CD8-positive, alpha-beta memory T cell (primary cell): ENCODE measurements around the gene CBX7. TPM values are rescaled to one million over a fixed set of nuclear protein-coding genes. Genes with fewer than 3 reads are reported as not detected.
A peak's percentile ranks its signal among the peaks of the same experiment; 100 is the strongest.

Experiments used
- CTCF ChIA-PET: fragments of 350-600 bp; sonication (Branson Sonifier 250); formaldehyde crosslinking; loops from one replicate; lab custom pipeline; 2021; ENCODE audit warnings: antibody characterized with exemption; lab: Charles Lee
- POLR2A ChIA-PET: fragments of 350-600 bp; sonication (Branson Sonifier 250); formaldehyde crosslinking; loops from one replicate; lab custom pipeline; 2021; ENCODE audit warnings: antibody characterized with exemption; lab: Charles Lee
- DNase-seq, 5 donors: peaks; one replicate each; pipeline versions ENCODE4 v3.0.0 to v3.0.0-alpha.2; 2020 to 2022; ENCODE audit warnings: mixed read lengths in 1 of 5
- H3K27ac ChIP-seq: one replicate; pipeline ENCODE4 v1.7.0; 2013; ENCODE audit warnings: low read depth, mild to moderate bottlenecking, low read length, moderate library complexity
- H3K27me3 ChIP-seq: 2 replicates; pipeline ENCODE4 v1.7.0; 2013; ENCODE audit warnings: low read length, mild to moderate bottlenecking; ENCODE audit not compliant: insufficient read depth, poor library complexity, severe bottlenecking
- H3K36me3 ChIP-seq: 2 replicates; pipeline ENCODE4 v1.7.0; 2013; ENCODE audit warnings: mild to moderate bottlenecking, low read length, moderate library complexity; ENCODE audit not compliant: insufficient read depth
- H3K4me1 ChIP-seq: 2 replicates; pipeline ENCODE4 v1.7.0; 2013; ENCODE audit warnings: mild to moderate bottlenecking, low read length, moderate library complexity; ENCODE audit not compliant: insufficient read depth
- H3K4me3 ChIP-seq: 2 replicates; pipeline ENCODE4 v1.7.0; 2013; ENCODE audit warnings: mild to moderate bottlenecking, low read length
- H3K9me3 ChIP-seq: 2 replicates; pipeline ENCODE4 v1.7.0; 2013; ENCODE audit warnings: mild to moderate bottlenecking, low read length
- H3K27ac Mint-ChIP-seq, 8 donors: one replicate each; pipeline ENCODE4 v1.8.0; 2020 to 2021; ENCODE audit warnings: mixed read lengths in 8 of 8, mild to moderate bottlenecking in 6 of 8, inconsistent platforms in 3 of 8, moderate library complexity in 3 of 8
- H3K27me3 Mint-ChIP-seq, 2 donors: one replicate each; pipeline ENCODE4 v1.8.0; 2020 to 2021; ENCODE audit warnings: mixed read lengths in 2 of 2, mild to moderate bottlenecking in 1 of 2, moderate library complexity in 1 of 2
- H3K36me3 Mint-ChIP-seq, 3 donors: one replicate each; pipeline ENCODE4 v1.8.0; 2020 to 2021; ENCODE audit warnings: mixed read lengths in 3 of 3, inconsistent platforms in 1 of 3, mild to moderate bottlenecking in 1 of 3
- H3K4me1 Mint-ChIP-seq, 3 donors: one replicate each; pipeline ENCODE4 v1.8.0; 2020 to 2021; ENCODE audit warnings: mixed read lengths in 3 of 3, inconsistent platforms in 1 of 3, mild to moderate bottlenecking in 1 of 3
- H3K4me3 Mint-ChIP-seq, 7 donors: one replicate each; pipeline ENCODE4 v1.8.0; 2020 to 2021; ENCODE audit warnings: mixed read lengths in 7 of 7, mild to moderate bottlenecking in 6 of 7, moderate library complexity in 4 of 7, inconsistent platforms in 2 of 7
- H3K9me3 Mint-ChIP-seq, 5 donors: one replicate each; pipeline ENCODE4 v1.8.0; 2020 to 2022; ENCODE audit warnings: mixed read lengths in 5 of 5, mild to moderate bottlenecking in 3 of 5, moderate library complexity in 2 of 5, inconsistent platforms in 1 of 5
- polyA plus RNA-seq: library from polyadenylated mRNA; unstranded; fragments of 300-500 nt; fragmentation: Illumina TruSeq; gene quantifications from one replicate; pipeline ENCODE4 v1.2.3, GENCODE V29; 2021
- total RNA-seq, 2 experiments: library from RNA; stranded (reverse); gene quantifications; one replicate each; pipeline ENCODE4 v1.2.3, GENCODE V29; 2021

Gene CBX7
- total and polyA plus RNA-seq, 3 experiments from 2014 or later = 26.1 to 29.7 (median 26.4) TPM

DNA sequence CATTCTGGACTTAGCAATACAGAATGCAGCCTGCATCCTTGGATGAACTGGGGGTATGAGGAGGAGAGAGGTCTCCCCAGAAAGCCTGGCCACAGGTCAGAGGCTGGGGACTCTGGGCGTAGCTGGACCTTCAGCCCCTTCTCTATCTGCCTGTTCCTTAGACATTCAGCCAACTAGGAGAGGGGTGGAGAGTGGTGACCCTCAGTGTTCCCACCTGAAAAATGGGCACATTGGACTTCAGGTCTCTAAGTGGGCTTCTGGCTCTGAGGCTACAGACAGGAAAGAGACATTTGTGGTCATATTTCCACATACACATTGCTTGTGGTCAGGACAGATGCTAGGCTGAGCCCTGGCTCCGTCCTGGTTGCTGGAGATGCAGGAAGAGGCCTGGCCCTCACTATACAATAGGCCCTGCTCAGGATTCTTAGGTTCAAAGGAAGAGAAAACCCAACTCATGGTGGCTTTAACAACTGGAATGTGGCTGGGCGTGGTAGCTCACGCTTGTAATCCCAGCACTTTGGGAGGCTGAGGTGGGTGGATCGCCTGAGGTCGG is 30.1 kb upstream of the CBX7 start:
- Histone ChIP-seq H3K9me3 (no peaks in the 10 kb centered on the region), H3K4me1 (peaks cover 8% of the 10 kb centered on the region), H3K4me3 (no peak overlapping the region), H3K27me3 (no peaks in the 10 kb centered on the region), H3K27ac (no peak overlapping the region), H3K36me3 (no peaks in the 10 kb centered on the region)
- ChIA-PET CTCF (interaction anchor here (1.1 to 3.7 kb wide), 4 partner anchors 10 to 134 kb away, joined by 3 to 16 read pairs (median 4); no protein-coding TSS in a partner anchor), POLR2A (no interaction called here)
- peaks cover 0 to 1% of the 10 kb centered on the region in 2 donors for H3K27me3 Mint-ChIP-seq
- peak overlapping the region in 2 of 8 donors; percentile 45 to 66 for H3K27ac Mint-ChIP-seq
- H3K36me3 Mint-ChIP-seq = peaks cover 0 to 6% (median 1%) of the 10 kb centered on the region in 3 donors
- DNase-seq = no peak
- peaks cover 24 to 26% (median 25%) of the 10 kb centered on the region in 3 donors for H3K4me1 Mint-ChIP-seq
- H3K9me3 Mint-ChIP-seq = no peaks in the 10 kb centered on the region
- H3K4me3 Mint-ChIP-seq = no peak overlapping the region

DNA sequence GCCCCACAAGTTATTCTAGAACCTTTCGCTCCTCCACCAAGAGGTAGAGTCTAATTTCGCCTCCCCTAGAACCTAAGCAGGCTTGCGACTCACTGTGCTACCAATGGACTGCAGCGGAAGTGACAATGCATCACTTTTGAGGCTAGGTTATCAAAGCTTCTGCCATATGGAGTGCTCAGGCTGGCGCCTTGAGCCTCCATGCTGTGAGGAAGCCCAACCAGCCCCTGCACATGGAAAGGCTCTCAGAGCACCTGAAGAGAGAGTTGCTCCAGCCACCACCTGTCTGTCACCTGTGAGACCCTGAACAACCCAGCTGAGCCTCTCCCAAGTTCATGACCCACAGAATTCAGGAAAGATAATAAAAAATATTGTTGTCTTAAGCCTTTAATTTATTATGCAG is 29.3 kb upstream of the CBX7 start:
- Histone ChIP-seq H3K27ac (no peak overlapping the region), H3K4me3 (no peak overlapping the region), H3K27me3 (no peaks in the 10 kb centered on the region), H3K4me1 (peaks cover 12% of the 10 kb centered on the region), H3K36me3 (no peaks in the 10 kb centered on the region), H3K9me3 (no peaks in the 10 kb centered on the region)
- ChIA-PET CTCF (interaction anchor here (1.2 to 3.7 kb wide), 3 partner anchors 11 to 135 kb away, joined by 4 to 16 read pairs (median 5); no protein-coding TSS in a partner anchor), POLR2A (no interaction called here)
- Mint-ChIP-seq H3K4me1 (peaks cover 28 to 31% (median 30%) of the 10 kb centered on the region in 3 donors), H3K36me3 (peaks cover 0 to 6% (median 1%) of the 10 kb centered on the region in 3 donors), H3K9me3 (no peaks in the 10 kb centered on the region), H3K27ac (no peak overlapping the region), H3K4me3 (no peak overlapping the region), H3K27me3 (peaks cover 0 to 1% of the 10 kb centered on the region in 2 donors)
- no peak for DNase-seq

DNA sequence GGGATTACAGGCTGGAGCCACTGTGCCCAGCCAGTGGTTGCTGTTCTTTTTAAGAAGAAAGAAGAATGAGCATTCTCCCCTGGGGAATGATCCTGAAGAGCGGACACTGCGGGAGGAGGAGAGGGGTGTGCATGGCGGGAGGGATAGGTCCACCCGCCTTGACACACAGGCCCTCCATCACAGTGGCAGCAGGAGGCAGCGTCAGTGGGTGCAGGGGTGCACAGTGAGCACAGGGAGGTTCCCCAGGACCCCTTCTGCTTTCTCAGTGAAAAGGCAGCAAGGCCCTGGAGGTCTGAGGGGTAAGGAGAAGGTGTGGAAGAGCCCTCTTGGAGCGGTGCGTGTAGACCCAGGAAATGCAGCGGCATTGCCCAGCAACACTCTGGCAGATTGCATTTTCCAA is 28.9 kb upstream of the CBX7 start:
- H3K36me3 Mint-ChIP-seq = peaks cover 0 to 6% (median 1%) of the 10 kb centered on the region in 3 donors
- Histone ChIP-seq H3K4me3 (no peak overlapping the region), H3K27me3 (no peaks in the 10 kb centered on the region), H3K4me1 (peaks cover 12% of the 10 kb centered on the region), H3K36me3 (no peaks in the 10 kb centered on the region), H3K9me3 (no peaks in the 10 kb centered on the region), H3K27ac (no peak overlapping the region)
- H3K27ac Mint-ChIP-seq = no peak overlapping the region
- ChIA-PET CTCF (interaction anchor here (2.1 to 3.7 kb wide), 2 partner anchors 10 to 135 kb away, joined by 5 to 16 read pairs; no protein-coding TSS in a partner anchor), POLR2A (no interaction called here)
- H3K9me3 Mint-ChIP-seq = no peaks in the 10 kb centered on the region
- no peaks in the 10 kb centered on the region for H3K27me3 Mint-ChIP-seq
- no peak for DNase-seq
- H3K4me3 Mint-ChIP-seq = no peak overlapping the region
- peaks cover 28 to 36% (median 33%) of the 10 kb centered on the region in 3 donors for H3K4me1 Mint-ChIP-seq

DNA sequence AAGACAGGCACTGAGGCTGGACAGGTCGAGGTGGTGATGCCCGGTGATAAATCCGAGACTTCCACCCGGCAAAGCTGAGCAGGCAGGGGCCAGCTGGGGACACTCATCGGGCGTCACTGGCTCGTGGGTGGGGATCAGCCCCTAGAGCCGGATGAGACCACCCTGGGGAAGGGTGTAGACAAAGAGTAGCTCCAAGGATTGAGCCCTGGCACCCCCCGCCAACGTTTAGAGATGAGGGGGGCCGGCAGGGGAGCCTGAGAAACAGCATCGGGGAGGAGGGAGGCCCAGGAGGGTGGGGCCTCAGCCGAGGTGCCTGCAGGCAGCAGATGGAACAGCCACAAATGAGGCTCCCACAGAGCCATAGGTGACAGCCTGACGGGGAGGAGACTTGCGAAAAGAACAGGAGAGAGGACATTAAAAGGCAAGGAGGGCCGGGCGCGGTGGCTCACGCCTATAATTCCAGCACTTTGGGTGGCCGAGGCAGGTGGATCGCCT is 27.4 kb upstream of the CBX7 start:
- Histone ChIP-seq H3K4me1 (peaks cover 24% of the 10 kb centered on the region), H3K36me3 (no peaks in the 10 kb centered on the region), H3K27me3 (no peaks in the 10 kb centered on the region), H3K4me3 (no peak overlapping the region), H3K27ac (no peak overlapping the region), H3K9me3 (no peaks in the 10 kb centered on the region)
- H3K27me3 Mint-ChIP-seq = no peaks in the 10 kb centered on the region
- ChIA-PET CTCF (interaction anchor here (0.5 to 0.9 kb wide), 3 partner anchors 9 to 131 kb away, joined by 3 to 4 read pairs (median 3); no protein-coding TSS in a partner anchor), POLR2A (interaction anchor here (1.0 kb wide), 2 partner anchors 60 to 428 kb away, joined by 3 to 4 read pairs; no protein-coding TSS in a partner anchor)
- no peaks in the 10 kb centered on the region for H3K9me3 Mint-ChIP-seq
- no peak overlapping the region for H3K27ac Mint-ChIP-seq
- H3K4me1 Mint-ChIP-seq = peaks cover 32 to 47% (median 41%) of the 10 kb centered on the region in 3 donors
- H3K4me3 Mint-ChIP-seq = peak overlapping the region in 1 of 7 donors; percentile 66
- H3K36me3 Mint-ChIP-seq = peaks cover 0 to 6% (median 1%) of the 10 kb centered on the region in 3 donors
- DNase-seq = no peak

DNA sequence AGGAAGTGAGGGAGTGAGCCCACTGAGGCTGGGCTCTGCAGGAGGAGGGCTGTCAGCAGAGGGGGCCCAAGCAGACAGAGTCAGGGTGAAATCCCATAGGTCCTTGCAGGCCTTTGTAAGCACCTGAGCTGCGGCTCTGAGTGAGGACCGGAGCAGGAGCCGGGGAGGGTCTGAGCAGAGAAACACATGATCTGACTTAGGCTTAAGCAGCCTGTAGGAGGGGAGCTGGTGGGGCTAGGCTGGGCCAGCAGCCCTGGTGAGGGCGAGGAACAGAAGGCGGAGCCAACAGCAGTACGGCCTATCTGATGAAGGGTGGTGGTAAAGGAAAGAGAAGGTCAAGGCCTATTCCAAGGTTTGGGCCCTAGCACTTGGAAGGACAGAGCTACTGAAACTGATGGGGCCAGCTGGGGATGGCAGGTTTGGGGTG is 26.9 kb upstream of the CBX7 start:
- Mint-ChIP-seq H3K27me3 (no peaks in the 10 kb centered on the region), H3K9me3 (no peaks in the 10 kb centered on the region), H3K36me3 (peaks cover 0 to 6% (median 1%) of the 10 kb centered on the region in 3 donors), H3K4me3 (no peak overlapping the region), H3K27ac (peak overlapping the region in 5 of 8 donors; percentile 61 to 96 (median 72)), H3K4me1 (peaks cover 36 to 52% (median 44%) of the 10 kb centered on the region in 3 donors)
- H3K4me3 ChIP-seq = no peak overlapping the region
- no peak for DNase-seq
- H3K36me3 ChIP-seq = no peaks in the 10 kb centered on the region
- CTCF ChIA-PET = interaction anchor here (0.5 to 1.3 kb wide), 5 partner anchors 8 to 137 kb away, joined by 3 to 4 read pairs (median 3); no protein-coding TSS in a partner anchor
- H3K27ac ChIP-seq = no peak overlapping the region
- POLR2A ChIA-PET = interaction anchor here (1.0 kb wide), 1 partner anchor 427 kb away, joined by 4 read pairs; no protein-coding TSS in a partner anchor
- H3K27me3 ChIP-seq = no peaks in the 10 kb centered on the region
- H3K9me3 ChIP-seq = no peaks in the 10 kb centered on the region
- peaks cover 28% of the 10 kb centered on the region for H3K4me1 ChIP-seq

DNA sequence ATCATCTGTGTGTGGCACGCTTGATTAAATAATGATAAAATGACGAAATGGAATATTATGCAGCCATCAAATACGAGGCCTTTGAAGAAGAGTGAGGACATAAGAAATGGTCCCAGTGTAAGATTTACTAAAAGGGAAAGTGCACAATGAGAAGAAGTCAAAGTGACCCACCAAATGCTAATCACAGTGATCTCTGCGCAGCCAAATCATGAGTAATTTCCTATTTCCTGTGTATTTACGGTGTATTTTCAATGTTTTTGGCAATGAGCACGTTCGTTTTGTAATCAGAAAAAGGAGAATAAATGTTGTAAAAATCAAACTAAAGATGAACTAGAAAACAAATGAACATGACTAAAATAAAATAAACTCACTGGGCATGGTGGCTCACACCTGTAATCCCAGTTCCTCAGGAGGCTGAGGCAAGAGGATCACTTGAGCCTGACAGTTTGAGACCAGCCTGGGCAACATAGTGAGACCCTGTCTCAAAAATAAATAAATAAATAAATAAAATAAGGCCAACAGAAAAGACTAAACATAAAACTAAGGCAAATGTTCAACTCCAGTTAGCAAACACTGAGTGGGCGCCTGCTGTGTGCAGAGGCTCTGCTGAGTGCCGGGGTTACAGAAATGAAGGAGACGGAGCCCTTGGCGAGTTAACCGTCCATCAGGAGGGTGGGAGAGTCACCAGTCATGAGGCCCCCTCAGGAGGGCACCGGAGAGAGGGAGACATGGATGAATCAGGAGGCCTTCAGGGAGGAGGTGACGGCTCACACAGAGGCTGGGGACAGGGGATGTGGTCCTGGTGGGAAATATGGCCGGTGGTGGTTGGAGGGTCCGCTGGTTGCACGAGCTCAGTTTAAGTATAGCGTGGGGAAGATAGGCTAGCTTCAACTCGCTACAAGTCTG is 26.0 kb upstream of the CBX7 start:
- no peaks in the 10 kb centered on the region for H3K27me3 Mint-ChIP-seq
- ChIA-PET CTCF (interaction anchor here (0.9 to 1.3 kb wide), 3 partner anchors 129 to 138 kb away, joined by 3 to 4 read pairs (median 3); no protein-coding TSS in a partner anchor), POLR2A (no interaction called here)
- no peak for DNase-seq
- Histone ChIP-seq H3K9me3 (no peaks in the 10 kb centered on the region), H3K4me1 (peaks cover 38% of the 10 kb centered on the region), H3K27me3 (no peaks in the 10 kb centered on the region), H3K4me3 (no peak overlapping the region), H3K27ac (no peak overlapping the region), H3K36me3 (no peaks in the 10 kb centered on the region)
- no peaks in the 10 kb centered on the region for H3K9me3 Mint-ChIP-seq
- H3K36me3 Mint-ChIP-seq = peaks cover 0 to 6% (median 1%) of the 10 kb centered on the region in 3 donors
- H3K27ac Mint-ChIP-seq = peak overlapping the region; percentile 85 to 96 (median 91)
- H3K4me3 Mint-ChIP-seq = peak overlapping the region; percentile 2 to 78 (median 63)
- H3K4me1 Mint-ChIP-seq = peaks cover 46 to 61% (median 54%) of the 10 kb centered on the region in 3 donors

DNA sequence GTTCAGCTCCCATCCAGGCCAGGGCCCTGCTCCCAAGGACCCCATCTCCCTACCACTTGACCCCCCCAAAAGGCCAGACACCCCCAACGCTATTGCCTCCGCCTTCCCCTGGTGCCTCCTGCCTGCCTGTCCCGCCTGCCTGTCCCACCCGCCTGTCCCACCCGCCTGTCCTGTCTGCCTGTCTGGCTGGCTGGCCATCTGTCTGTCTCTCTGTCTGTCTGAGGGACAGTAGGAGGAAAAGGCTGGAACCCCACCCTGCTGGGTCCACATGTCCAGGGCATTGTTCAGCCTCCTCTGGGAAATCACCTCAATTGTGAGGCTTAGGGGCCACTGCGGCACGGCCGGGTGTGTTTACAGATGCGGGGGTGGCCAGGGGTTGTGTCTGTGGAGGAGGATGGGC is 25.3 kb upstream of the CBX7 start:
- Histone ChIP-seq H3K27ac (no peak overlapping the region), H3K9me3 (no peaks in the 10 kb centered on the region), H3K4me3 (no peak overlapping the region), H3K27me3 (no peaks in the 10 kb centered on the region), H3K36me3 (no peaks in the 10 kb centered on the region), H3K4me1 (peaks cover 45% of the 10 kb centered on the region)
- peak in 1 of 5 donors; percentile 51 for DNase-seq
- H3K9me3 Mint-ChIP-seq = no peaks in the 10 kb centered on the region
- POLR2A ChIA-PET = no interaction called here
- peak overlapping the region; percentile 85 to 96 (median 91) for H3K27ac Mint-ChIP-seq
- H3K4me3 Mint-ChIP-seq = peak overlapping the region; percentile 2 to 78 (median 63)
- CTCF ChIA-PET = interaction anchor here (0.8 to 1.6 kb wide), 2 partner anchors 133 to 141 kb away, joined by 3 to 4 read pairs; no protein-coding TSS in a partner anchor
- peaks cover 0 to 6% (median 1%) of the 10 kb centered on the region in 3 donors for H3K36me3 Mint-ChIP-seq
- peaks cover 52 to 68% (median 60%) of the 10 kb centered on the region in 3 donors for H3K4me1 Mint-ChIP-seq
- no peaks in the 10 kb centered on the region for H3K27me3 Mint-ChIP-seq
